Heart left ventricle (tissue), 13 donors: ENCODE results near the gene UBE2E2.

ENCODE experiments used
- POLR2A ChIP-seq, 2 donors: fragments of 450-650 bp; IDR thresholded peaks; one replicate each; pipeline ENCODE4 v1.6.1; 2017; ENCODE audit warnings: antibody characterized with exemption in 2 of 2, mild to moderate bottlenecking in 2 of 2, moderate library complexity in 2 of 2
- TF ChIP-seq, protein P1 (sequence below), 12 donors: fragments of 200-600 bp; sonication (generic) in 4 of 12; IDR thresholded peaks; one replicate each; pipeline versions ENCODE4 v1.5.0 to v1.8.0; 2018 to 2022; ENCODE audit warnings: antibody characterized with exemption in 12 of 12, mild to moderate bottlenecking in 5 of 12
- donor health status: ischemic (EF 13 %, LVEDD 7.1; RV severe dilation, severe dysfunction).
- donor health status: DM: no; HTN: yes; CAD: no.
- donor health status: DM: no; HTN: no; CAD: no.
- donor health status: ischemic (EF 25% LVEDD 6.9; RV normal size, moderate dysfunction).
- donor health status: ischemic (EF 25% LVEDD 5.7; RV mildly dilated, moderate dysfunction).
- donor health status: ischemic (EF 35%, LVEDD 5.7; RV mildly dilated, moderate dysfunction).
- donor health status: nonischemic (EF 11% LVEDD 7.7; RV severe dilation, severe dysfunction).
- donor health status: DM: yes; HTN: yes; CAD: no.
- donor health status: PGD.
- donor health status: ischemic (EF 29% LVEDD 5.4; RV normal size, mild dysfunction).
- donor health status: nonischemic (EF 23%, LVEDD 6.1; RV moderate dilation, normal function).

DNA sequence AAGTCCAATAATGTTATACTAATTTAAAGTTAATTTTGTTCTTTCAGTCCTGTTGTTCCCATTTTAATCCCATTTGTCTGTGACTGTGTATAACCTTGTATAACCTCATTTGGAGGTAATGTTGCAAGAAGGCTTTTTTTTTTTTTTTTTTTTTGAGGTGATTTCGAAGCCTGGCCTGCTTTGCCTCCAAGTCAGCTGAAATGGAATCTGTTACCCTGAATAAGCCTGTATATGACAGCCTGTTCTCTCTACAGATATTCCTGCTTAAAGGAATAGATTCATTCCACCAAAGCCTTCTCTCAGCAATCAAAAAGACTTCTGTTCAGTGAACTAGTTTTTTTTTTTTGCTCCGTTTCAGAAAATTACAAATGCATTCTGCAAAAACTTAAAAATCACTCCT, 330.9 kb downstream of the UBE2E2 start:
- no peak for TF ChIP-seq POLR2A (IDR thresholded peaks at IDR 0.05)
- TF ChIP-seq, protein P1, sequence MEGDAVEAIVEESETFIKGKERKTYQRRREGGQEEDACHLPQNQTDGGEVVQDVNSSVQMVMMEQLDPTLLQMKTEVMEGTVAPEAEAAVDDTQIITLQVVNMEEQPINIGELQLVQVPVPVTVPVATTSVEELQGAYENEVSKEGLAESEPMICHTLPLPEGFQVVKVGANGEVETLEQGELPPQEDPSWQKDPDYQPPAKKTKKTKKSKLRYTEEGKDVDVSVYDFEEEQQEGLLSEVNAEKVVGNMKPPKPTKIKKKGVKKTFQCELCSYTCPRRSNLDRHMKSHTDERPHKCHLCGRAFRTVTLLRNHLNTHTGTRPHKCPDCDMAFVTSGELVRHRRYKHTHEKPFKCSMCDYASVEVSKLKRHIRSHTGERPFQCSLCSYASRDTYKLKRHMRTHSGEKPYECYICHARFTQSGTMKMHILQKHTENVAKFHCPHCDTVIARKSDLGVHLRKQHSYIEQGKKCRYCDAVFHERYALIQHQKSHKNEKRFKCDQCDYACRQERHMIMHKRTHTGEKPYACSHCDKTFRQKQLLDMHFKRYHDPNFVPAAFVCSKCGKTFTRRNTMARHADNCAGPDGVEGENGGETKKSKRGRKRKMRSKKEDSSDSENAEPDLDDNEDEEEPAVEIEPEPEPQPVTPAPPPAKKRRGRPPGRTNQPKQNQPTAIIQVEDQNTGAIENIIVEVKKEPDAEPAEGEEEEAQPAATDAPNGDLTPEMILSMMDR (IDR thresholded peaks at IDR 0.05) = no peak
